Measurements from ENCODE around the gene ASB7. TPM values are rescaled to one million over a fixed set of nuclear protein-coding genes. Genes with fewer than 3 reads are reported as not detected.

Gene ASB7
- total RNA-seq, 3 donors from 2014 or later (not counting 1 experiment from before 2014, with no cell fraction given): 16.1 to 23.1 (median 20.5) TPM

GRCh38 chr15:100667405-100668347, 65.3 kb downstream of the ASB7 start:
- no peak for TF ChIP-seq CTCF (IDR thresholded peaks at IDR 0.05)
- no peaks in the 10 kb centered on the region for H3K36me3 Mint-ChIP-seq
- no peaks in the 10 kb centered on the region for H3K9me3 Mint-ChIP-seq
- Histone ChIP-seq H3K4me1 (ENCODE audit: control insufficient read depth, insufficient read depth, low read length) (no peaks in the 10 kb centered on the region), H3K4me3 (ENCODE audit: low read length) (no peak overlapping the region), H3K27ac (ENCODE audit: low read length) (no peak overlapping the region), H3K27me3 (ENCODE audit: control insufficient read depth, insufficient read depth, low read length) (no peaks in the 10 kb centered on the region), H3K36me3 (ENCODE audit: control insufficient read depth, insufficient read depth, low read length) (no peaks in the 10 kb centered on the region), H3K9me3 (ENCODE audit: control insufficient read depth, insufficient read depth, low read length) (no peaks in the 10 kb centered on the region)
- no peaks in the 10 kb centered on the region for H3K4me1 Mint-ChIP-seq
- intact Hi-C loops (cut with micrococcal nuclease): no loop called here
- peaks cover 13 to 31% of the 10 kb centered on the region in 2 donors for H3K27me3 Mint-ChIP-seq (ENCODE audit: low read depth in 2 of 2)
- H3K4me3 Mint-ChIP-seq: no peak overlapping the region
- DNase-seq: no peak
- 93% methylated on average over 17 of the region's 20 CpGs for WGBS (ENCODE audit: insufficient coverage)
- H3K27ac Mint-ChIP-seq: no peak overlapping the region
- no peak for ATAC-seq

- 78% methylated on average over 7 of the region's 7 CpGs for WGBS (ENCODE audit: insufficient coverage)
- intact Hi-C loops (cut with micrococcal nuclease): no loop called here
- Histone ChIP-seq H3K4me1 (ENCODE audit: control insufficient read depth, insufficient read depth, low read length) (no peaks in the 10 kb centered on the region), H3K36me3 (ENCODE audit: control insufficient read depth, insufficient read depth, low read length) (no peaks in the 10 kb centered on the region), H3K4me3 (ENCODE audit: low read length) (no peak overlapping the region), H3K27me3 (ENCODE audit: control insufficient read depth, insufficient read depth, low read length) (no peaks in the 10 kb centered on the region), H3K9me3 (ENCODE audit: control insufficient read depth, insufficient read depth, low read length) (no peaks in the 10 kb centered on the region), H3K27ac (ENCODE audit: low read length) (no peak overlapping the region)
- Mint-ChIP-seq H3K27me3 (ENCODE audit: low read depth in 2 of 2) (peaks cover 13 to 31% of the 10 kb centered on the region in 2 donors), H3K27ac (no peak overlapping the region), H3K4me1 (no peaks in the 10 kb centered on the region), H3K4me3 (no peak overlapping the region), H3K36me3 (no peaks in the 10 kb centered on the region), H3K9me3 (no peaks in the 10 kb centered on the region)
- no peak for ATAC-seq
- no peak for DNase-seq
- no peak for TF ChIP-seq CTCF (IDR thresholded peaks at IDR 0.05)
Measured at GRCh38 chr15:100668348-100668745, 66.0 kb downstream of the ASB7 start.

- DNase-seq (no peak), ATAC-seq (no peak)
- Histone ChIP-seq H3K4me3 (ENCODE audit: low read length) (no peak overlapping the region), H3K4me1 (ENCODE audit: control insufficient read depth, insufficient read depth, low read length) (no peaks in the 10 kb centered on the region), H3K27me3 (ENCODE audit: control insufficient read depth, insufficient read depth, low read length) (no peaks in the 10 kb centered on the region), H3K36me3 (ENCODE audit: control insufficient read depth, insufficient read depth, low read length) (no peaks in the 10 kb centered on the region), H3K9me3 (ENCODE audit: control insufficient read depth, insufficient read depth, low read length) (no peaks in the 10 kb centered on the region), H3K27ac (ENCODE audit: low read length) (no peak overlapping the region)
- intact Hi-C loops (cut with micrococcal nuclease): no loop called here
- H3K4me1 Mint-ChIP-seq: no peaks in the 10 kb centered on the region
- no peak overlapping the region for H3K4me3 Mint-ChIP-seq
- no peaks in the 10 kb centered on the region for H3K36me3 Mint-ChIP-seq
- WGBS (ENCODE audit: insufficient coverage): 81% methylated on average over 15 of the region's 15 CpGs
- no peaks in the 10 kb centered on the region for H3K9me3 Mint-ChIP-seq
- no peak overlapping the region for H3K27ac Mint-ChIP-seq
- TF ChIP-seq CTCF (IDR thresholded peaks at IDR 0.05): no peak
- peaks cover 13 to 27% of the 10 kb centered on the region in 2 donors for H3K27me3 Mint-ChIP-seq (ENCODE audit: low read depth in 2 of 2)
Measured at GRCh38 chr15:100669260-100669659, 66.9 kb downstream of the ASB7 start.

Data from natural killer cell (primary cell).